Hepatocyte (in vitro differentiated cells): ENCODE measurements around the gene NTSR1. TPM values are rescaled to one million over a fixed set of nuclear protein-coding genes. Genes with fewer than 3 reads are reported as not detected.

Source experiments
- DNase-seq: peaks from one replicate; pipeline ENCODE4 v3.0.0-alpha.2; 2016; ENCODE audit warnings: low spot score
- H2AFZ ChIP-seq: fragments of 200-600 bp; sonication (generic); 2 replicates; pipeline ENCODE4 v1.6.0; 2016; ENCODE audit warnings: antibody characterized with exemption, mild to moderate bottlenecking
- H3K27ac ChIP-seq: fragments of 200-600 bp; sonication (generic); 2 replicates; pipeline ENCODE4 v1.5.1; 2016; ENCODE audit warnings: mild to moderate bottlenecking
- H3K27me3 ChIP-seq: fragments of 200-600 bp; sonication (generic); 2 replicates; pipeline ENCODE4 v1.6.1; 2016
- H3K36me3 ChIP-seq: fragments of 200-600 bp; sonication (generic); replicated peaks from 2 replicates; pipeline ENCODE4 v1.5.1; 2016; ENCODE audit warnings: low read depth; ENCODE audit not compliant: insufficient read depth
- H3K4me1 ChIP-seq: fragments of 200-600 bp; sonication (generic); 2 replicates; pipeline ENCODE4 v1.5.1; 2016; ENCODE audit warnings: mild to moderate bottlenecking, moderate library complexity; ENCODE audit not compliant: insufficient read depth
- H3K4me2 ChIP-seq: fragments of 200-600 bp; sonication (generic); 2 replicates; pipeline ENCODE4 v1.6.0; 2016
- H3K4me3 ChIP-seq: fragments of 200-600 bp; sonication (generic); 2 replicates; pipeline ENCODE4 v1.5.1; 2016; ENCODE audit warnings: mild to moderate bottlenecking
- H3K79me2 ChIP-seq: fragments of 200-600 bp; sonication (generic); 2 replicates; pipeline ENCODE4 v1.6.0; 2017; ENCODE audit warnings: mild to moderate bottlenecking
- H3K9me2 ChIP-seq: fragments of 200-600 bp; sonication (generic); replicated peaks from 2 replicates; pipeline ENCODE4 v1.6.0; 2017; ENCODE audit warnings: mild to moderate bottlenecking; ENCODE audit not compliant: insufficient read depth
- H3K9me3 ChIP-seq: fragments of 200-600 bp; sonication (generic); 2 replicates; pipeline ENCODE4 v1.5.1; 2016; ENCODE audit warnings: low read depth, mild to moderate bottlenecking
- H4K20me1 ChIP-seq: fragments of 200-600 bp; sonication (generic); 2 replicates; pipeline ENCODE4 v1.6.0; 2016; ENCODE audit warnings: mild to moderate bottlenecking; ENCODE audit not compliant: insufficient read depth, poor library complexity, severe bottlenecking
- CTCF ChIP-seq: fragments of 200-600 bp; sonication (generic); IDR thresholded peaks from 2 replicates; pipeline ENCODE4 v1.5.1; 2016; ENCODE audit warnings: antibody characterized with exemption, mild to moderate bottlenecking; ENCODE audit not compliant: poor library complexity
- EZH2 ChIP-seq: fragments of 200-600 bp; sonication (generic); IDR thresholded peaks from 2 replicates; pipeline ENCODE4 v1.6.1; 2016; ENCODE audit warnings: antibody characterized with exemption, mild to moderate bottlenecking, borderline replicate concordance
- EZH2phosphoT487 ChIP-seq: fragments of 200-600 bp; sonication (generic); IDR thresholded peaks from one replicate; pipeline ENCODE4 v1.6.1; 2018; ENCODE audit warnings: antibody characterized with exemption, mild to moderate bottlenecking, low read depth, moderate library complexity; ENCODE audit not compliant: unreplicated experiment, severe bottlenecking
- WGBS: methylation state at CpG from one replicate; pipeline ENCODE4 v1.1.6; 2016; ENCODE audit warnings: low lambda C conversion rate; ENCODE audit errors: missing lambda C conversion rate; 5-methylcytosine and 5-hydroxymethylcytosine counted together
- polyA plus RNA-seq: library from polyadenylated mRNA; unstranded; fragments of >200 nt; fragmentation: Nextera tagmentation; extraction: Ambion mirVana; gene quantifications from 2 replicates; pipeline ENCODE4 v1.2.1, GENCODE V29; 2016
- total RNA-seq: library from RNA; depleted of rRNA; stranded (reverse); fragments of >200 nt; gene quantifications from 2 replicates; pipeline ENCODE4 v1.2.3, GENCODE V29; 2014

NTSR1 gene
- total and polyA plus RNA-seq, 2 experiments from 2014 or later: 0.37 TPM; not detected in 1

GRCh38 chr20:62784497-62784896 lies 75.9 kb downstream of the NTSR1 start:
- no peaks in the 10 kb centered on the region for H3K27me3 ChIP-seq
- no peak overlapping the region for H3K4me3 ChIP-seq
- no peak overlapping the region for H3K4me2 ChIP-seq
- H3K4me1 ChIP-seq: peaks cover 8% of the 10 kb centered on the region
- no peaks in the 10 kb centered on the region for H4K20me1 ChIP-seq
- H3K9me2 ChIP-seq: no peaks in the 10 kb centered on the region
- no peaks in the 10 kb centered on the region for H3K9me3 ChIP-seq
- no peak overlapping the region for H3K27ac ChIP-seq
- 87% methylated on average over 16 of the region's 16 CpGs for WGBS
- no peak for TF ChIP-seq CTCF
- no peak for TF ChIP-seq EZH2
- no peak for TF ChIP-seq EZH2phosphoT487
- H3K36me3 ChIP-seq: no peaks in the 10 kb centered on the region
- no peak overlapping the region for H2AFZ ChIP-seq
- DNase-seq: no peak
- H3K79me2 ChIP-seq: no peaks in the 10 kb centered on the region

DNA sequence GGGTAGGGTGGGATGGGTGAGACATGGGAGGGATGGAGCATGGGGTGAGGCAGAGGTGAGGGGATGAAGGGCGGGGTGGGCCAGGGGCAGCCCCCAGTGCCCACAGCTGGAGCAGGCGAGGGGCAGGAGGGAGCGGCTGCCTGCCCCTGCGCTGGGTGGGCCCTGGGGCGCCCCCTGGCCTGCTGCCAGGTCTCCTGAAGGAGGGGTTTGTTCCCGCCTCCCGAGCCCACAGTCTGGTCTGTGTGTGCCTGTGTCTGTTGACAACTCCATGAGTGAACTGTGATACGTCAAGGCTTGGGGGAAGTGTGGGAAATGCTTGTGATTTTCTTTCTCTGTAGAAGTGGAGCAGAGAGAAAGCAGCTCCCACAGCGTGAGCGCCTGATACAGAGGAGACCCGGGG lies 76.8 kb downstream of the NTSR1 start:
- Histone ChIP-seq H3K27ac (peak overlapping the region; percentile 55), H3K4me3 (no peak overlapping the region), H3K4me1 (peaks cover 8% of the 10 kb centered on the region), H3K79me2 (no peaks in the 10 kb centered on the region), H3K9me2 (no peaks in the 10 kb centered on the region), H3K4me2 (no peak overlapping the region), H4K20me1 (no peaks in the 10 kb centered on the region), H3K27me3 (no peaks in the 10 kb centered on the region), H3K36me3 (no peaks in the 10 kb centered on the region), H3K9me3 (no peaks in the 10 kb centered on the region), H2AFZ (no peak overlapping the region)
- WGBS: 59% methylated on average over 5 of the region's 11 CpGs
- DNase-seq: peak; percentile 48
- TF ChIP-seq EZH2 (no peak), CTCF (no peak), EZH2phosphoT487 (no peak)

DNA sequence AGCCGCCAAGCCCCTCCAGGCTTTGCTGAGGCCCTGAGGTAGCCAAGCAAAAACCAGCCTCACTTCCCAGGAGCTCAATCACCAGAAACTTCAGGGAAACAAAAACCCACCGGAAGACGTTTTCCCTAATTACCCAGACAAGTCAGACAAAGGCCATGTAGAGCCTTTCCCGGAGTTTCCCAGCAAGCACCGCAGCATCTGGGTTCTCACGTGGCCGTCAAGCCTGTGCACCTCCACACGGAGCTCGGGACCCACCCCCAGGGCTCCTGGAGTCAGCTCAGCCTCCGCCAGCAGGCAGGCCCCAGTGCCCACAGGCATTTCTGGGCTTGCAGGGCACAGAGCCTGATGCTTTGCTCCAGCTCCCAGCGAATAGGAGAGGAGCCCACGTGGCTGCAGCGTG lies 77.5 kb downstream of the NTSR1 start:
- Histone ChIP-seq H3K9me2 (no peaks in the 10 kb centered on the region), H4K20me1 (no peaks in the 10 kb centered on the region), H2AFZ (no peak overlapping the region), H3K4me1 (peaks cover 9% of the 10 kb centered on the region), H3K9me3 (no peaks in the 10 kb centered on the region), H3K27me3 (no peaks in the 10 kb centered on the region), H3K36me3 (no peaks in the 10 kb centered on the region), H3K4me2 (no peak overlapping the region), H3K4me3 (no peak overlapping the region), H3K79me2 (no peaks in the 10 kb centered on the region), H3K27ac (peak overlapping the region; percentile 55)
- TF ChIP-seq EZH2phosphoT487: no peak
- no peak for TF ChIP-seq CTCF
- no peak for TF ChIP-seq EZH2
- no peak for DNase-seq
- 67% methylated on average over 13 of the region's 13 CpGs for WGBS

GRCh38 chr20:62787321-62787720 lies 78.7 kb downstream of the NTSR1 start:
- no peaks in the 10 kb centered on the region for H3K27me3 ChIP-seq
- no peaks in the 10 kb centered on the region for H3K9me3 ChIP-seq
- no peaks in the 10 kb centered on the region for H4K20me1 ChIP-seq
- H3K9me2 ChIP-seq: no peaks in the 10 kb centered on the region
- no peak overlapping the region for H3K27ac ChIP-seq
- no peak for DNase-seq
- TF ChIP-seq EZH2 (no peak), EZH2phosphoT487 (no peak), CTCF (no peak)
- H2AFZ ChIP-seq: no peak overlapping the region
- no peaks in the 10 kb centered on the region for H3K79me2 ChIP-seq
- H3K4me1 ChIP-seq: peaks cover 11% of the 10 kb centered on the region
- no peaks in the 10 kb centered on the region for H3K36me3 ChIP-seq
- no peak overlapping the region for H3K4me3 ChIP-seq
- H3K4me2 ChIP-seq: no peak overlapping the region
- WGBS: 73% methylated on average over 7 of the region's 7 CpGs
